GM18873 (cell line): Measurements from ENCODE around the gene GM2A.
A peak's percentile ranks its signal among the peaks of the same experiment; 100 is the strongest.

Experiments
- ATAC-seq: cut with Tn5 transposase; IDR thresholded peaks from one replicate; pipeline ENCODE4 v1.9.1; 2021; ENCODE audit warnings: mild to moderate bottlenecking, moderate library complexity, moderate number of reproducible peaks; ENCODE audit not compliant: unreplicated experiment, low FRiP score

The GM2A gene

GRCh38 chr5:151318850-151319732, 66.1 kb downstream of the GM2A start:
- ATAC-seq: peak; percentile 65
